COLO668 (cell line): ENCODE data around the gene ADCYAP1R1.

Experiments
- DNase-seq: peaks from one replicate; lab custom pipeline; 2025; ENCODE audit not compliant: unreplicated experiment; lab: John Stamatoyannopoulos, UW

Gene ADCYAP1R1

GRCh38 chr7:31082447-31082846, 30.3 kb downstream of the ADCYAP1R1 start:
- DNase-seq: no peak

DNA sequence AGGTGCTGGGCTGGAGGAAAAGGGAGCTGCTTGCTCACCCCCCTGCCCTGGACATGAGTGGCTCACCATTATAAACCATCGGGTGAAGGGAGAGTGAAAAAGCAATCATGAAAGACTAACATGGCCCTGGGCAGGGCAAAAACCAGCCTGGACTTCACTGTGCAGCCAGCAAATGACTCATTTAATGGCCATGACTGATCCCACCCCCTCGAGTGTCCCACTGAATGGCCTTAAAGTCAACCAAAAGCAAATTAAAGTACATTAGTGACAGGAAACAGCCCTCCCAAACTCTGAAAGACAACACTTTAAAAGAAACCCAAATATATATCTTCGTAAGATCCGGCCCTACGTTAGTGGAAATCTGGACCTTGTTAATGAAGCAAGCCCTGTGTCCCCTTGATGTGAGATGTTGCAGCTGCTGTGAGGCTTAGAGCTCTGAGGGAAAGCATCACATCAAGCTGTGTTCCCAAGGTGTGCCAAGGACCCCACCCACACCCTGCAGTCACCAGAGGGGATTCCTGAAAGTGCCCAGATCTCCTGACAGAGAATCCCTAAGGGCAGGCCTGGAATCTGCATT, 31.2 kb downstream of the ADCYAP1R1 start:
- no peak for DNase-seq

- no peak for DNase-seq
These were observed 32.1 kb downstream of the ADCYAP1R1 start for GRCh38 chr7:31084226-31084625.

DNA sequence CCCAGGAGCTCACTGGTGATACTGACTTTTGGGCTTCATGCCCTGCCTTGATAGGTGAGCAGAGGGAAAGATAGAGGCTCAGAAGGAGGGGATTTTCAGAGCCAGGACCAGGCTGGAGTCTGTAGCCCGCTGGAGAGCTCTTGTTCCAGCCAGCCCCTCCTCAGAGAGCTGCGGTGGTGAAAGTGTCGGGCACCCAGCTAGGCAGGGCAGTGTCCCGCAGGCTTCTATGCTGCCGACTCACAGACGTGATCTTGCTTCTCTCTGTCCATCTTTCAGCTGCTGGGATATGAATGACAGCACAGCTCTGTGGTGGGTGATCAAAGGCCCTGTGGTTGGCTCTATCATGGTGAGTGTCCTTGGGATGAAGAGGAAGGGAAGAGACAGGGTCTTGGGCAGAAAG, 35.2 kb downstream of the ADCYAP1R1 start:
- no peak for DNase-seq

DNA sequence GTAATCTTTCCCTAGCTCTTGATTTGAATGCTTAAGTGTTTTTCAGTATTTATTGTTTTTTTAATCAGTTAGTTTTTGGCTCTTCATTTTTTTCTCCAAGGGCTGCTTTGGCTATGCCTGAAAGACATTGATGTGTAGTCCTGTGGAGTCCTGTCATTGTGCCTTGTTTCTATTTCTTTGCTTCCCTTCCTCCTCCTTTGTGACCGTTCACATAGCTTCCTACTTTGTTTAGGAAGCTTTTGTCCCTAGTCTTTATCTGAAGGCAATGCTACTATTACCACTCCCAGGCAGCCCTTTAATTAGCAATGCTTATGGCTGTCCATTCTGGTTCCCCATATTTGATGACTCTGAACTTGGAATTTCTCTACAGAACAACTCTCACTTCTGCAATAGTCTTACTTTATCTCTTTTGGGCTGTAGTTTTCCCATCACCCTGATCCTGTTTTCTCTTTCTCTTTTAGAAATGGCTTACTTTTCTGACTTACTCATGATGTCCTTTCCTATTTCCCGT, 39.9 kb downstream of the ADCYAP1R1 start:
- no peak for DNase-seq

DNA sequence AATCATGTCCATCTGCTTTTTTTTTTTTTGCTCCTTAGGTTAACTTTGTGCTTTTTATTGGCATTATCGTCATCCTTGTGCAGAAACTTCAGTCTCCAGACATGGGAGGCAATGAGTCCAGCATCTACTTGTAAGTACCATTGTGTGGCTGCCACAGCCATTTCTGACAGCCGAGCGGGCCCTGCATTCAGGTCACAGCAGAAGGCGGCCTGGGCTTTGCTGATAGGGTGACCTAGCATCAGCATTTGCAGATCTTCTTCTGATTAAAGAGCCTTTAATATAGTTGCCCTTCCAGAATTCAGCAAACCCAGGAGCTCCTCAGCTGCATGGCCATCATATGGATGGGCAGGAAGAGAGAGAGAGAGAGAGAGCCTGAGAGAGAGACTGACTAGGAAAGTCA, 40.5 kb downstream of the ADCYAP1R1 start:
- DNase-seq: no peak

- DNase-seq: no peak
These were observed 41.2 kb downstream of the ADCYAP1R1 start for GRCh38 chr7:31093282-31093681.

DNA sequence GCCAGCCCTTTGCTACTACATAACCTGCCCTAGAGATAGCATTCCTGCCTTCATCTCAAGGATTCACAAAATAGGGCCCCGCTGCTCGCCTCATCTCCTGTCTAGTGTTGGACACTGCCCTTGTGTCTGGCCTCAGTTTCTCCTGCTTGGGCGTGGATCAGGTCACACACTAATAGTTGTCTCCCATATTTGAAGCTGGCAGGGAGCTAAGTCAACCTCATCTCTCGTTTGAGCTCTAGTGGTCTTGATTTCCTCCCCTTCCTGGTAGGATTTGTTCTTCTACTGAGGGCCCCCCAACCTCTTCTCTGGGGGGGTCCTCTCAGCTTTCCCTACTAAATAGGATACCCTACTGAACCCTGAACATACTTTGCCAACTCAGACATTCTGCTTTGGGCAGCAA, 42.2 kb downstream of the ADCYAP1R1 start:
- no peak for DNase-seq

GRCh38 chr7:31095286-31096197, 43.4 kb downstream of the ADCYAP1R1 start:
- no peak for DNase-seq

DNA sequence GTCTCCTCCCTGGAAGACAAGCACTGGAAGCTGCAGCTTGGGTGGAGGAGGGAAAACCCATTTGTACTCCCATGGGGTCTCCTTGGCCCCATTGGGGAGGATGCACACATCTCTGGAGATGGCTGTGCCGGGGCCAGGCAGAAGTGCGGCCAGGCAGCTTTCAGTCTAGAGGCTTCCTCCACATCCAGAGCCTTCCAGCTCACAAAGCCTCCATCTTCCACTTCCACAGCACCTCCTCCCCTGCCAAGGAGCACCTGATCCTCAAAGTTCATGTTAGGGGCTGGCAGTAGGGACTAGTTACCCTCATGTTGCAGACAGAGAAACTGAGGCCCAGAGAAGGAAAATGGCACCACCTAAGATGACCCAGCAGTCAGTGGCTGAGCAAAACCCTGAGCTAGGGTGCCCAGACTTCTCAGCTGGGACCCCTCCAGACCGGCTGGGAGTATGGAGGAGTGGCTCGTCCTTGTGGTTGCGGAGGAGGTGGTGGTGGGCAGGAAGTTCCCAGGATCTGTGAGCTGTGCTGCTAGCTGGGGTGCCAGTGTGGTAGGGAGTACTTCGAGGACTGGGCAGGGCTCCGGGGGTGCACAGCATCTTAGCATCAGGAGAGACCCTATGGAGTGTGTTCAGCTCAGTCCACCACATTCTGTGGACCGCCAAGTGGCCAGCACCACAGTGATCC, 44.2 kb downstream of the ADCYAP1R1 start:
- no peak for DNase-seq

GRCh38 chr7:31096877-31097258, 44.8 kb downstream of the ADCYAP1R1 start:
- no peak for DNase-seq

DNA sequence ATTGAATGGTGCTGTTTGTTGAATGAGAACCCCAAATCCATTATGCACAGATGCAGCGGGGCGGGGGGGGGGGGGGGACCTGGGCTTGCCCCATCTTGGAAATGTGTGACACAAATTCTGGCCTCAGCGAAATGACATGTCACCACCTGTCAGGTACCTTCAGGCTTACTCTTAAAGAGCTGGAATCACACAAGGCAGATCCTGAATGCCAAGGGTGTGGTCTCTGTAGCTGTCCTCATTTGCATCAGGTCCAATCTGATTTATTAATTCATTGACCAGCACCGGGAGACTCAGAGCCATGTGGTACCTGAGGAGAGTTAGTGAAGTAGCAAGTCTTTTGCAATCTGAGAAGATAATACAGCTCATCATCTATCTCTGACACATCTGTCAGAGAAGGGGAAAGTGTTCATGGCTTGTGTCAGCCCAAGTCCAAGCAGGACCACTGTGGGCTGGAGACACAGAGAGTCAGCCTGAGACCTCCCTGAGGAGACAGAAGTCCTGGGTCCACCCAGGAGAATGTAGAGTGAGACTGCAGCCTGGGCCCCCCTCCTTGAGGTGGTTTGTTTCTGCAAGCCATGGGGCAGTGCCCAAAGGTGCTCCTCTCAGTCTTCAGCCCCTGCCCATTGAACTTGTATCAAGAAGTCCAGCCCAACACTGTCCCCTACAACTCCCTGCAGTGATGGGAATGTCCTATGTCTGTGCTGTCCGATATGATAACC, 46.7 kb downstream of the ADCYAP1R1 start:
- no peak for DNase-seq

DNA sequence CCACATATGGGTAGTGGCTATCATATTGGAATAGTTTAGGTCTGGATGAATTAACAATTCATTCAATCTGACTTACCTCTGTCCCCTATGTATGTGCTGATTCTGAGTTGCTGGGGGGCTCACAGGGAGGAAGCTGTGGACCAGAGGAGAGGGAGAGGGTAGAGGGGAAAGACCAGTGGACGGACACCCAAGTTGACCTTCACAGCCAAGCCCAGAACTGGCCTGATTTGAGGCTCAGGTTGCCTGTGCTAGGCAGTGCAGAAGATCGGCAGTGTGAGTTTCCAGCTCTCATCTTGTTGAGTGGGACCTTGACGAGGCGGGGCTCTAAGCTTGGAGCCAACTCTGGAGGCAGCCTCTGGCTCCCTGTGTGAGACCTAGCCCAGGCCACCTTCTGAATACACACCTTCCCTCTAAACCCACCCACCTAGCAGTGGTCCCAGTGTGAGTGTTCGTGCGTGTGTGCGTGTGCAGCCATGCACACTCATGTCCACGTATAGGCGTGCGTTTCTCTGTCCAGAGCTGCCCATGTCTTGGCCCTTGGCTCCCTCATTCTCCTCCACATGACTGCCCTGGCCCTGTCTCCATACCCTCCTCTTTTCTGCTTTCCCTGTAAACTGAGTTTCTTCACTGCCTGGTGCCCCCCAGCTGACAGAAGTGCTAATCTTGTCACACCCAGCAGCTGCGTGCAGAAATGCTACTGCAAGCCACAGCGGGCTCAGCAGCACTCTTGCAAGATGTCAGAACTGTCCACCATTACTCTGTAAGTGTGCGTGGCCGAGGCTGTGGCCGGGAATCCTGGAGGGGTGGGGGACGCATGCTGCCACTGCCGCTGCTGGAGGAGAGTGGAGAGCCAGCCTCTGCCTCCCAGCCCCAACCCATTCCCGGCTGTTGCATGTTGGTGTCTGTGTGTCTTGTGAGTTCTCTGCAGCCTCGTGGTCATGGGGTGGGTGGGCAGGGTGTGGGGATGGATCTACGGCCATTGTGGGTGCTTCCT, 47.6 kb downstream of the ADCYAP1R1 start:
- DNase-seq: no peak

DNA sequence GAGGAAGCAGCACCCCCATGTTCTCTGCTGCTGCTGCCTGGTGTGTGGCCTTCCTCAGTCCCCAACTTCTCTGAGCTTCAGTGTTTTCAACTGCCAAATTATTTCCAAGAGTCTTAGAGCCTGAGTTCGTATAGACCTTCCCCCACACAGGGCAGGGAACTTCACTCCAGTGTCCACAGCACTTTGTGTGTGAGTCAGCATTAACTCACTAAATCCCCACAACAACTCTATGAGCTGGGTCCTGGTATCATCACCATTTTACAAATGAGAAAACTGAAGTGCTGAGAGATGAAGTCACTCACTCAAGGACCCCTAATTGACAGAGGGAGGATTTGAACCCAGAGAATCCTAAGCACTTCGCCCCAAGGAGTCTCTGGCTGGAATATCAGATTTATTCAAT, 48.3 kb downstream of the ADCYAP1R1 start:
- DNase-seq: no peak

- DNase-seq: no peak
These were observed 48.8 kb downstream of the ADCYAP1R1 start for GRCh38 chr7:31100871-31101270.

DNA sequence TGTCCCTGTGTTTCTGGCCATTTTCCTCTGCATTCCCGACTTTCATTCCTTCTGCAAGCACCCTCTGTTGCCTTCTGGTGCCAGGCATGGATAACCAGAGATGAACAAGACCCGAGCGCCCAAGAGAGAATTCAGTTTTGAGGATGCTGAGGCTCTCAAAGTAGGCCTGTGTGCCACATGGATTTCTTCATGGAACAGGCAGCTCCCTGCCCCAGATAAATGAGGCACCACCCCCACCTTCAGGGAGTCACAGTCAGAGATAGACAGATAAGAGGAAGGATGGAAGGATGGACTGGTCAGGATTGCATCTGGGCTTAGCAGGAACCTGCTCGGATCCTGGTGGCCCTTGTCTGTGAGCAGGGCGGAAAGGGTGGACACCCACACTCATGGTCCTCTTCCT, 49.4 kb downstream of the ADCYAP1R1 start:
- no peak for DNase-seq

DNA sequence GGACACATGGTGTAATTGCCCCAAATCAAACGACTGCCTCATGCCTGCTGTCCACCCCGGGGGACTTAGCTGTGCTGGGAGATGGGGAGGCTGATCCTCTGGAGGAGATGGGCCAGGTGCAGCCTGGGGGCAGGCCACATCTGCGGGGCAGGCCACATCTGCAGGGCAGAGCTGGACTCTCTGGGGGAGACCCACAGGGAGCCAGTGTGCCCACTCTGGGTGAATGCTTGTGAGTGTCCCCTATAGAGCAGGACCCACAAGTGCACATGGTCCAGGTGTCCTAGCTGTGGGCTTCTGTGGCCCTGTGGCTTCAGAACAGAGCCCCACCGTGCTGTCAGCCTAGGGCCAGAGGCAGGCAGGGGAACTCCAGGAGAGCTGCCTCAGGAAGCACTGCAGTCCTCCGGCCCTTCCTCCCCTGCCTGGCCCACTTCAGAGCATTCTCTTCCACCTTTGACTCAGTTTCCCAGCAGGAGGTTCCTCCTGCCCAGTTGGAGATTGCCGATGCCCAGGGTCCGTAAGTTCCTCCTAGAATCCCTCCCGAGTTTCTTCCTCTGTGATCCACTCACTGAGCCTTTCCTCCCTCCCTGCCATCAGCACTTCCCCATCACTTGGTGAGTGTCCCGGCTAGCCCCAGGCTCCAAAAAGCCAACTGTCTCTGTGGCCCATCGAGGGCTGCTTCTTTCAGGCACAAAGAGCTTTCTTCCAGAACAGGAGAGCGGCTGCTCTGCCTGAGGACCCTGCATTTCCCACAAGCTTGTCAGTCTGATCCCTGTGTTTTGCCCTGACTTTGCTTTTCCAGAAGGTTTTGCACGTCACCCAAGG, 50.3 kb downstream of the ADCYAP1R1 start:
- no peak for DNase-seq

DNA sequence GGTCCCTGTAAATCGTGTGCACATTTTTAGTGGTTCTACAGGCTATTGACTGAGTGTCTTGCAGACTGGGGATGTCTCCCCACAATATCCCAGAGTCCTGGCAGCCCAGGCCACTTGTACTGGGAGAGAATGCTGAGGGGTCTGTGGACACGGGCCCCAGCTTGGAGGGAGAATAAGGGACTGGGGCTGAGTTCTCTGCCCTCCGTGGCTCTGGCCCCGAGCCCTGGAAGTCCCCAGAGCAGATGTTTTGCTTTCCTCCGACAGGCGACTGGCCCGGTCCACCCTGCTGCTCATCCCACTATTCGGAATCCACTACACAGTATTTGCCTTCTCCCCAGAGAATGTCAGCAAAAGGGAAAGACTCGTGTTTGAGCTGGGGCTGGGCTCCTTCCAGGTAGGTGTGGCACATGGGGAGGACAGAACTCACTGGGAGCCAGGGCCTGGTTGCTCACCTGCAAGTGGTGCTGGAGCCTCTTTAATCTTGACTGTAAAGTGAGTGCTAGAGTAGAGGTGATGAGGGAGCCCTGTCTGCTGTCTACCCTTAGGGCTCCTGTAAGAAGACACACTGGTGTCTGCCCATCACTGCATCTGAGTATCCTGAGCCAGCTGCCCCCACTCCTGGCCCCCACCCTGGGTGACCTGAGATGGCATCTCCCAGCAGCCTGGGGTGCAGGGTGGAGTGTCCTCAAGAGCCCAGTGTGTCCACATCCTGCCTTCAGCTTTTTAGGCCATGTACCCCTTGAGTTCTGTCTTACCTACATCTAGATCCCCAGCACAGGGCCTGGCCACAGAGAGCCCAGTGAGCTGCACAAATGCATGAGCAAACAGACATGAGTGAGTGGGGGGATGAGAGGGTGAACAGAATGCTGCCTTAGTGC, 51.1 kb downstream of the ADCYAP1R1 start:
- no peak for DNase-seq
